GM21825 (cell line): ENCODE measurements around the gene GPR176.
"Not testable (repeated sequence)": the region's sequence is repeated elsewhere in the genome, so short reads cannot be mapped to it uniquely, and the experiment has no call there.

Source experiments
- ATAC-seq: cut with Tn5 transposase; IDR thresholded peaks from one replicate; pipeline ENCODE4 v1.9.1; 2021; ENCODE audit warnings: mild to moderate bottlenecking, moderate library complexity; ENCODE audit not compliant: unreplicated experiment

Gene GPR176

DNA sequence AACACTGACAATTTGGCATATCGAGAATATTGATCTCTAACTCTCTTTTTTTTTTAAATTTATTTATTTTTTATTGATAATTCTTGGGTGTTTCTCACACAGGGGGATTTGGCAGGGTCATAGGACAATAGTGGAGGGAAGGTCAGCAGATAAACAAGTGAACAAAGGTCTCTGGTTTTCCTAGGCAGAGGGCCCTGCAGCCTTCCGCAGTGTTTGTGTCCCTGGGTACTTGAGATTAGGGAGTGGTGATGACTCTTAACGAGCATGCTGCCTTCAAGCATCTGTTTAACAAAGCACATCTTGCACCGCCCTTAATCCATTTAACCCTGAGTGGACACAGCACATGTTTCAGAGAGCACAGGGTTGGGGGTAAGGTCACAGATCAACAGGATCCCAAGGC lies 27.0 kb downstream of the GPR176 start:
- ATAC-seq = not testable (repeated sequence)

DNA sequence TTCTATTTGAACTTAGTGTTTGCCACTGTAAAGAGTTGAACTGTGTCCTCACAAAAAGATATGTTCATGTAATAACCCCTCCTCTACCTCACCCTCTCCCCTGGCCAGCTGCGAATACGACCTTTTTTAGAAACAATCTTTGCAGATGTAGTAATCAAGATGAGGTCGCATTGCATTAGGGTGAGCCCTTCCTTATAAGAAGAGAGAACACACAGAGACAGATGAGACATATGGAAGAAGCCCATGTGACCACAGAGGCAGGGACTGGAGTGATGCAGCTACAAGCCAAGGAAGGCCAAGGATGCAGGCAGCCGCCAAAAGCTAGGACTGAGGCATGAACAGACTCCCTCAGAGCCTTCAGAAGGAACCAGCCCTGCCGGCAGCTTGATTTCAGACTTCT lies 27.6 kb downstream of the GPR176 start:
- ATAC-seq = no peak

DNA sequence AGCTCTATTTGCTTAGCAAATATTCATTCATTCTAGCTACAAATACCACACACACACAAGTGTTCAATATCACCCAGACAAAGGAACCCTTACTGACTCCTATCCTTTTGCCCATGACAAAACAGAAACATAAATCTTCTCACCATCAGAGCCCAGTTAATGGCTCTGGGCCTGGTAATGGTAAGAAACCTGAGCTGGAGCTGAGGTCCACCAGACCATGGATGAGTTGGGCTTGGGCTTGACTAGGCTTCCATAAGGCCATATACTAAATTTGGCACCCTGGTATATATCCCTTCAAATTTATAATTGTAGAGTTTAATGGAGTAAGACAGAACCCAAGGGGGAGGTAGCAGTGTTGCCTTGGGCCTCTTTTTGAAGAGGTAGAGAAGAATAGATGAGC lies 29.4 kb downstream of the GPR176 start:
- ATAC-seq = no peak

DNA sequence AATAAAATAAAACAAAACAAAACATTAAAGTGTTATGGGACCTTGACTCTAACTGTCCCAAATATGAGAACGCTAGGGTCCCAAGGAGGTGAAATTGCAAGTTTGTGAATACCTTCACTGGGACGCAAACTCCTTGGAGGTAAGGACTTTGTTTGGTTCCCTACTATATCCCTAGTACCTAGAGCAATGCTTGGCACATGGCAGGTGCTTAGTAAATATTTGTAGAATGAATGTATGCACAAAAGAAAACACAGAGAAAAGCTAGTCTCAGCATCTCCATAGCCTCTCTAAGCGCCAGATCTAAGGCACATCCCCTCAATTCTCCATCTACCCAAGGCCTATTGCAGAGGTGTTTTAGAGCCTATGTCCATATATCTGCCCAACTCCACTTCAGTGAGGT lies 30.5 kb downstream of the GPR176 start:
- ATAC-seq = no peak

DNA sequence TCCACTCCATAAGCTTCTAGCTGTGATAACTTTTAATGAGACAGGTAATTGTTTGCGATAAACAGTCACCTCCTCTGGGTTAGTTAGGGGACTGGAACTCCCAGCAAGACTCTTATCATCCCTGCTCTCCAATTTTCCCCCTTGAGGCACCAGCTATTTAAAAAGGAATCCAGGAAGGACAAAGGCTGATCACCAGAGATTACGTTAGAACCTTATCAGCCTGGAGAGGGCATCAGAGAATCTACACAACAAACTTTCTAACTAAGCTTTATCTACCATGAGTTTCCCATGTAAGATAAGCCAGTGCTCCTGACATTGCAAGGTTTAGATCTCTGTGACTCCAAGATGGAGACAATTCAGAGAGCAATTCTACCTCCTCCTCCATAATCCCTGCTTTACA lies 31.3 kb downstream of the GPR176 start:
- ATAC-seq = no peak

DNA sequence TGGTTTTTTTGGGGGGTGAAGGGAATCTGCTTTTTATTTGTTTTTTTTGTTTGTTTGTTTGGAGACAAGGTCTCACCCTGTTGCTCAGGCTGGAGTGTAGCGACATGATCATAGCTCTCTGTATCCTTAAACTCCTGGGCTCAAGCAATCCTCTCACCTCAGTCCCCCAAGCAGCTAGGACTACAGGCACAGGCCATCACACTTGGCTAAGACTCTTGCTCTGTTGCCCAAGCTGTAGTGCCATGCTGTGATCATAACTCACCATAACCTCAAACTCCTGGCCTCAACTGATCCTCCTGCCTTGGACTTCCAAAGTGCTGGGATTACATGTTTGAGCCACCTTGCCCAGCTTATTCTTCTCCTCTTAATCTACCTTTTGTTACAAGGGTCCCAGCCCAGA lies 31.8 kb downstream of the GPR176 start:
- ATAC-seq = no peak

DNA sequence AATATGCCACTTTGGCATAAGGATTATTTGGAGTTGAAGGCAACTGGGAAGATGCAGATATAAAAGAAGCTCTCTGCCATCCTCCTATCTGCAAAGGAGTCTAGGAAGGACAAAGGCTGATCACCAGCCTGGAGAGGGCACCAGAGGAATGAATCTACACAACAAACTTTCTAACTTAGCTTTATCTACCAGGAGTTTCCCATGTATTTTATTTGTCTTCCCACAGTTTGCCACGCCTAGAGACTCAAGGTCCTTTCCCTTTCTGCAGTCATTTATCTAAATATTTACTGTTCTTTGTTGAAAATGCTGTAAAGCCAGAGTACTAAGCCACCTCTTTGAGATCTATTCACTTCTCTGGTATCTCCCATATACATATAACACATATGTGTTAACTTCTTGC lies 32.2 kb downstream of the GPR176 start:
- no peak for ATAC-seq

DNA sequence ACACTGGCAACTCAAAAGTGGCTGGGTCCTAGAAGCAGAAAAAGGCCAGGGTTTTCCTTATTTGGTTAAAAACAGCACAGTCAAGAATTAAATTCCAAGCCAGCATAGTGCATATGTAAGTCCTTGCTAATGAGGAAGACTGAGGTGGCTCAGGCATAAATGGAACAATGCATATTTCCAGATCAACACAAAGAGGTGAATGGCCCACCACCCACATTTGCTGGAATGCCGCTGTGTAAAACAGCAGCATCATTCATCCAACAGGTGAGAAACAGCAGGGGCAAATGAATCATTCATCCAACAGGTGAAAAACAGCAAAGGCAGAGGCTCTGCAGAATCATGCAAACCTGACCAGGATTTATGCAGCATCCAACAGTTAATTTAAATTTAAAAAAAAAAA lies 32.9 kb downstream of the GPR176 start:
- ATAC-seq = no peak

DNA sequence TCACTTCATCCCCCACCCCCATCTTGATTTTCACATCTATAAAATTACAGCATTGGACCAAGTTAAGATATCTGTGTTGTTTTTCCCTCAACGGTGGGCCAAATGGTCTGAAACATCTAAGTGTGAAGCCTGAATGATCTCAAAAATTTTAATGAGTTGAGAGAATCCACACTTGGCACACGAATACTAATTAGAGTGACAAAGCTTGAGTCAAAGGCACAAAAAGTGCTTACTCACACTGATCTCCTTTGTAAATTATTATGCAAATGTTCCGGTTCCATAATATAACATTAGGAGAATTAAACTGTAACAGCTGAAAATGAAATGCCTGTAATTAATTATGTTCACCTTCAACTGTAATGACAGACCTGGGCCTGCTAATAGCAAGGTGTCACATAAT lies 33.6 kb downstream of the GPR176 start:
- ATAC-seq = no peak

DNA sequence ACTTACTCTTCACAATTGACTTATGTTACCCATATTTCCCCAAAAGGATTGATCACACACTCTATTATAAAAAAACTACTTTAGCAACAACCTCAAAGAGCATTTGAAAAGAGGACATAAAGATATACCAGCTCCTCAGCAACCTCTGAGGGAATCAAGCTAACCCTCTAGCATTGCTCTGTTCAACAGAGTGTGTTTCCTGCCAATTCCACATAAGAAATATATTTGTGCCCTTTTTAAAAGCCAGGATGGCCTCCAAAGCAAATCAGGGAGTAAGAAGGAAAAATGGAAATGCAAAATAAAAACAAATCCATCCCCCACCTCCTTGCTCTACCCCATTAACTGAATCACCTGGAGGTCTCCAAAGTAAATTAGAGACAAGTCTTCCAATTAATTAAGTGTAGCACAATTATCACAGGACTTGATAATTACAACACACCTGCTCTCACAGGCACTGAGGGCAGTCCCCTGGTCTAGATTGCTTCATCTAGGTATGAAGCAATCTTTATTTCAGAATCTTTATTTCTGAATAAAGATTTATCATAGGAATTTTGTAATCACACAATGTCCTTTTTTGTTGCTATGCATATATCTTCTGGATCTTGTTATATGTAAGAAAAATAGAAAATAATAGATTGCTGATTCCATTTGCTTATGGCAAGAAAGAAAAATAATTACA lies 34.8 kb downstream of the GPR176 start:
- no peak for ATAC-seq

DNA sequence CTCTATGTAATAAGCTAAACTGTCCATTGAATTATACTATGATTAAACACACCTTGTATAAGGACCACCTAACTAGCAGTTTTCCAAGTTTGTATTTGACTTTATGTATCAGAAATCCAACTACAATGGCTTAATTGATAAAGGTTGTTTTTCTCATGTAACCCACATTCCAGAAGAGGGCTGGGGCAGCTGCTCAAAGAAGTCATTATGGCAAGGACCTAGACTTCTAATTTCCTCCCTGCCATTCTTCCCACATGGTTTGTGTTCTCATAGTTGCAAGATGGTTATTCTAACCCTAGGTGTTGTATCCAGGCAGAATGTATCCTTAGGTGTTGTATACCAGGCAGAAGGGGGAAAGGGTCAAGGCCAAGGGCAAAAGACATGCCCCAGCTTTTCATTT lies 35.7 kb downstream of the GPR176 start:
- no peak for ATAC-seq

DNA sequence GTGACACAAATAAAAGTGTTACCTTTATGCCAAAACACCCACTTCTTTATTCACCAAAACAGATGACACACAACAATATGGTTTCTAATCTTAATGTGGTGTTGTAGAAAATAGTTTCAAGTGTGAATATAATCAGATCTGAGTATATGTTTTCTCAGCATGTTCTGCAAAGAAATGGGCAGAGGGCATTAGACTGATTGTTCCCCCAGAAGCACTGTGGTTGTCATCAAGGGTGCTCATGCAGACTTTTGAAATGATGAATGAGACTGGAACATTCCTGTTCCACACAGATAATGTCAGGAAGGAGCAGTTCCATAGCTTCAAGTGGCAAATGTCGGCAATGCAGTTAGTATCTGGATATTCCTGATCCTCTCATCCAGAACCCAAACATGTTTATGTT lies 37.5 kb downstream of the GPR176 start:
- ATAC-seq = no peak

DNA sequence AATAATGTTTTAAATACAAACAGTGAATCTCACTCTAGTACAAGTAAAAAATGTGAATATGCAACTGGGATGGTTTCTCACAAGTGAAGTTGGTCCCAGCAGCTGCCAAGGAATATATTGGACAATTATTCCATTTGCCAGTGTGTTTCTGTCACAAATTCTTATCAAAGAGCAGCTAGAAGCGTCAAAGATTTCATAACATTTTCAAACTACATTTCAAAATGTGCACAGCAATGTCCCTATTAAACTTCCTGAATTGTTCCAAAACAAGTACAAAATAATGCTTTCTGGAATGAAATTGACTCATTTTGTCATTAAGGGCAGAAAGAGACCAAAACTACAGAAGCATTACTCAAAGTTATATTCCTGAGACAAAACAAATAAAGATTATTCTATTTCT lies 38.3 kb downstream of the GPR176 start:
- no peak for ATAC-seq

DNA sequence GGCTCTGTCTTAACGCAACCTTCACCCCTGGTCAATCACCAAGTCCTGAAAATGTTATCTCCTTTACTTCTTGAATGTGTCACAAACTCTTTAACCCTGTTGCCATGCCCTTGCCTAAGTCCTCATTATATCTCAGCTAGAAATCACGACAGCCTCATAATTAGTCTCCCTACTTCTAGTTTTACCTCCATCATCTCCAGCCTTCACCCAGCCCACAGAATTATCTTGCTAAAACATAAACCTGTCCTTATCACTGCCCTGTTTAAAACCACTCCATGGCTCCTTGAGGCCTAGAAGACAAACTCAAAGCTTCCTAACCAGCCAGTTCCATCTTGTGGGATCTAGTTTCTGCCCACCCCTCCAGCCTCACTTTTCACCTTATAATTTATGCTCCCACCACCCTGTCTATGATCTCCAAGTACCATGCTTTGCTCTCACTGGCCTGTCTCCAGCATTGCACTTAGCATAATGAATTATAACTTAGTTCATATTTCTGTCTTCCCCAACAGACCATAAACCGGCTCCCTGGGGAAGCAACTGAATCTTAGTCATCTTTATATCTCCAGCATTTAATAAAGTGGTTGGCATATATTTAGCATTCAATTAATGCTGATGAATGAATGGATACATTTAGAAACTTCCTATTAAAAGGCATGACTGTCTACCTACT lies 39.2 kb downstream of the GPR176 start:
- no peak for ATAC-seq

DNA sequence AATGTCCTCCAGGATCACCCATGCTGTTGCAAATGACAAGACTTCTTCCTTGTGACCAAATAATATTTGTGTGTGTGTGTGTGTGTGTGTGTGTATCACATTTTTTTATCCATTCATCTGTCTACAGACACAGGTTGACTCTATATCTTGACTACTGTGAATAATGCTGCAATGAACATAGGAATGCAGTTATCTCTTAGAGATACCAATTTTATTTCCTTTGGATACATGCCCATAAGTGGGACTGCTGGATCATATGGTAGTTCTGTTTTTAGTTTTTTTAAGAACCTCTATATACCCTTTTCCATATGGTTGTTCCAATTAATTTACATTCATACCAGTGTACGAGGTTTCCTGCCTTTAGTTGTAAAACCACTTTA lies 41.7 kb downstream of the GPR176 start:
- no peak for ATAC-seq

DNA sequence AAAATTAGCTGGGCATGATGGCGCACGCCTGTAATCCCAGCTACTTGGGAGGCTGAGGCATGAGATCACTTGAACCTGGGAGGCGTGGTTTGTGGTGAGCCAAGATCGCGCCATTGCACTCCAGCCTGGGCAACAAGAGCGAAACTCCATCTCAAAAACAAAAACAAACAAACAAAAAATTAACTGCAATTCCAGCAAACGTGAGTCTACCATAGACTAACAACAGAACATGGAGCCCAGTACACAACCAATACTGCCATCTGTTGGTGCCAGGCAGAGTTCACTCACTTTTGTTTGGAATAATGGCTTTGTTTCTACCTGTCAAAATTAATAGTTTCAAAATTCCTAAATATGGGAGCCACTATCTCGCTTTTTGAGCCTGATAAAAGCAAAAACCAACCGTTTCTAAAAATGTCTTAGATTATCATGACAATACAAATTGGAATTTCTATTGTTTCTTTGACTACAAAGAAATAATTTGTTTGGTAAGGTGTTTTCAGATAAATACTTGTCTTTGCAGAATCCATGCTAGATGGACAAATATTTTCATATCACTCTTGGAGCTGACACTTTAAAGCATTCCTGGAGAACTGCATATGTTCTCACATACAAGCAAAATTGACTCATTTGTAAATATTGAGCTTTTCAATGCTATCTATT lies 45.0 kb downstream of the GPR176 start:
- ATAC-seq = no peak

DNA sequence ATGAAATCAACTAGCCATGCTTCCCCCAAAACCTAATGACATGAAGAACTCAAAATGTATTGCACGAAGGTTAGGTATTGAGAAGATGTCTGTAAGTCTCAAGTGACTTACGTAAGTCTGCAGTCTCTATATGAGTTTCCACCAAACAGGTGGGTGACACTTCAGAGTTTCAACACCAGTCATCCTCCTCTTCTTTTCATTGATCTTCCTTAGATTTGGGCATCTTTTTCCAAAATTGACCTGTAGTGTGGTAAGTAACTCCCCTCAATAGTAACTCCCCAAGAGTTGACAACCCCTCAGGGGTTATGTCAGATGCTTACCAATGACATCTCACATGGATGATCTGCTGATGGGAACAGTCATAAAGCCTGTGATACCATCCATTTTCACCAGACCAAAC lies 46.1 kb downstream of the GPR176 start:
- no peak for ATAC-seq

DNA sequence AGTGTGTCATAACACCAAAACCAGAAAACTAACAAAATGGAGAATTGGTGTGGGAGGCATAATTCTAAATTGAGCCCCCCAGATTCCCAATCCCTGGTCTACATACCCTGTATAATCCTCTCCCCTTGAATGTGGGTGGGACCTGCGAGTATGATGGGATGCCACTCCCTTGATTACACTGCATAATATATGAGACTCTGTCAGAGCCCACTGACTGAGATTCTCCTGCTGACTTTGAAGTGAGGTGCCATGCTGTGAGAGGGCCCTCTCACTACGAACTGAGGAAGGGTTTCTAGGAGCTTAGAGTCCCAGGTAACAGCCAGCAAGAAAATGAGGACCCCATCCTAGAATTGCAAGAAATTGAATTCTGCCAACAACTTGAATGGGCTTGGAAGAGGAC lies 49.5 kb downstream of the GPR176 start:
- no peak for ATAC-seq

DNA sequence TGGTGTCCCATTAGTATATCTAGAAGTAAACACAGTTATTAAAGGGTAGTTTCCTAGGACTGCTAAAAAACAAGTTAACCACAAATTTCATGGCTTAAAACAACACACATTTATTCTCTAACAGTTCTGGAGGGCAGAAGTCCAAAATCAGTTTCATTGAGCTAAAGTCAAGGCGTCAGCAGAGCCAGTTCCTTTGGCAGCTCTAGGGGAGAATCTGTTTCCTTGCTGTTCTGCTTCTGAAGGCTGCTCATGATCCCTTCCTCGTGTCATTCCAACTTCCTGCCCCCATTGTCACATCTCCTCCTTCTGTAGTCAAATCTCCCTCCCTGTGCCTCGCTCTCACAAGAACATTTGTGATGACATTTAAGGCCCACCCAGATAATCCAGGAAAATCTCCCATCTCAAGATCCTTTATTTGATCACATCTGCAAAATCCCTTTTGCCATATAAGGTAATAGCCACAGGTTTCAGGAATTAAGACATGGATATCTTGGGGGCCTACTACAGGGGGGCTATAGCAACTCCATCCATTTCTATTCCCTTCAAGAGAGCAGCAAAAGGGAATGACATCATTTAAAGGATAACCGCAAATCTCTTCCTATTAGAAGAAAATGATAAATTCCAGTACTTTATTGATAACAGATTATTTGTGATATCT lies 50.1 kb downstream of the GPR176 start:
- no peak for ATAC-seq

DNA sequence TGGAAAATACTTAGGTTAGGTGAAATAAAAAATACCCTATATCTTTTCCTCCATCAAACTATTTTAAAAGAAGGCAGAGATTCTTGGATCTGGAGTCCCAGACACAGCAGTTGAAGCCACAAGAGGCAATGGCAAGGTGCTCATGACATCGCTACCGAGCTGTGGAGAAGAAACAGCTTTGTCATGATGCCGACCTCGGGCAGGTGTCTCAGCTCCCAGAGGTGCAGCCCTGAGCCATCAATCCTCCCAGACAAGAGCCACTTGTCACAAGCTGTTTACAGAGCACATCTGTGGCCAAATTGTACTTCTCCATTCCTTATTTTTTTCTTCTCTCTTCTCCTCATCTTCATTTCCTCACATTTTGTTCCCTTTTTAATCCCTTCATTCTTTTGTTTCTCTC lies 50.8 kb downstream of the GPR176 start:
- ATAC-seq = no peak

DNA sequence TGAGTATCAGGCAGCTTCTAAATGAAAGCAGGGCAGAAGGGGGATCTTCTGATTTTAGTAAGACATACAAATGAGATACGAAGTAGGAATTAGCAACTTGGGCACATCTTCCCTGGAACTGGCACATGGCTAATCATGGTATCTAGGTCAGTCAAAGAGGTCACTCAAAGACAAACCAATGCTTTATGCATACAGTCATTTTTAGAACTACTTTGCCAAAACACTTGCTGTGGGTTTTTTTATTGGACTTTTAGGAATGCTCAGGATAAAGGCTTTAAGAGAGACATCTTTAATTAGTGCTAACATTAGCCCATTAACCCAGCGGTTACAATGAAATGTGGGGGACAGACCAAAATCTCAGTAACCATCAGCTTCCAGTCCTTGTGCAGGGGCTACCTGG lies 51.7 kb downstream of the GPR176 start:
- ATAC-seq = no peak

DNA sequence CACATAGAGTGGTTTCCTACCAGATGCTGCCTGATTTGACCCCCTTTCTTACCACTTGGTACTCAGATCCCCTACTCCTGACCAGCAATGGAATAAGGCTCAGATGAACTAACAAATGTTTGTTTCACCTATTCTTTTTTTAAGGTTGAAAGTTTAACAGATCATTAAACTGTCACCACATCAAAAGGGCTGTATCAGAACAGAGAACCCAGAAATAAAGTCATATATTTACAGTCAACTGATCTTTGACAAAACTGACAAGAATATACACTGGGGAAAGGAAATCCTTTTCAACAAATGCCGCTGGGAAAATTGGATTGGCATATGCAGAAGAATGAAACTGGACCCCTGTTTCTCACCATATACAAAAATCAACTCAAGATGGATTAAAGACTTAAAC lies 56.0 kb downstream of the GPR176 start:
- ATAC-seq = no peak
